ENCODE measurements around the gene CACTIN. TPM values are rescaled to one million over a fixed set of nuclear protein-coding genes. Genes with fewer than 3 reads are reported as not detected.

CACTIN gene
- total RNA-seq, 1 experiment from 2014 or later, result 33.2 TPM

DNA sequence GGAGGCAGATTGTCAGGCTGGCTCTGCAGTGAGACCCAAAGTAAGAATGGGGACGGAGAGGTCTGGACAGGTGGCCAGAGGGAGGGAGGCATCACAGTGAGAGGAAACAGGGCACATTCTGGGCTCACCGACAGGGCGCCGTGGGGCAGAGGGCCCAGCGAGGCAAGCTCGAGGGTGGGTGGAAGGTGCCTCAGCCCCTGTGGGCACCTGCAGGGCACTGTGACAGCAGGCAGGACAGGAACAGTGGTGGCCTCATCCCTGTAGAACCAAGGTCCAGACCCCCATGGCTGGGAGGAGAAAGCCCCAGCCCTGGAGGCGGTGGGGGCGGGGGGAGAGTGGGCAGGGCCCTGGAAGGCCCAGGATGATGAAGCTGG is 46.0 kb upstream of the CACTIN start:
- no peaks in the 10 kb centered on the region for H3K9me2 ChIP-seq (ENCODE audit: insufficient read depth)
- TF ChIP-seq SIN3A (IDR thresholded peaks at IDR 0.05; ENCODE audit: low read depth) (no peak), EZH2 (IDR thresholded peaks at IDR 0.05) (no peak), SRF (IDR thresholded peaks at IDR 0.05; ENCODE audit: low read depth) (no peak), TCF7L2 (IDR thresholded peaks at IDR 0.05; ENCODE audit: borderline replicate concordance, extremely low read depth, insufficient read depth, insufficient read length) (no peak), SP1 (IDR thresholded peaks at IDR 0.05; ENCODE audit: low read depth) (no peak), POLR2AphosphoS5 (IDR thresholded peaks at IDR 0.05; ENCODE audit: low read depth, low read length) (no peak), CEBPB (IDR thresholded peaks at IDR 0.05; ENCODE audit: low read depth) (no peak), YY1 (IDR thresholded peaks at IDR 0.05; ENCODE audit: extremely low read depth, insufficient replicate concordance, low read depth, low read length) (no peak), ZNF274 (IDR thresholded peaks at IDR 0.05; ENCODE audit: low read depth, low read length) (no peak), CBX3 (IDR thresholded peaks at IDR 0.05; ENCODE audit: low read depth) (no peak)
- TF ChIP-seq, protein P1, sequence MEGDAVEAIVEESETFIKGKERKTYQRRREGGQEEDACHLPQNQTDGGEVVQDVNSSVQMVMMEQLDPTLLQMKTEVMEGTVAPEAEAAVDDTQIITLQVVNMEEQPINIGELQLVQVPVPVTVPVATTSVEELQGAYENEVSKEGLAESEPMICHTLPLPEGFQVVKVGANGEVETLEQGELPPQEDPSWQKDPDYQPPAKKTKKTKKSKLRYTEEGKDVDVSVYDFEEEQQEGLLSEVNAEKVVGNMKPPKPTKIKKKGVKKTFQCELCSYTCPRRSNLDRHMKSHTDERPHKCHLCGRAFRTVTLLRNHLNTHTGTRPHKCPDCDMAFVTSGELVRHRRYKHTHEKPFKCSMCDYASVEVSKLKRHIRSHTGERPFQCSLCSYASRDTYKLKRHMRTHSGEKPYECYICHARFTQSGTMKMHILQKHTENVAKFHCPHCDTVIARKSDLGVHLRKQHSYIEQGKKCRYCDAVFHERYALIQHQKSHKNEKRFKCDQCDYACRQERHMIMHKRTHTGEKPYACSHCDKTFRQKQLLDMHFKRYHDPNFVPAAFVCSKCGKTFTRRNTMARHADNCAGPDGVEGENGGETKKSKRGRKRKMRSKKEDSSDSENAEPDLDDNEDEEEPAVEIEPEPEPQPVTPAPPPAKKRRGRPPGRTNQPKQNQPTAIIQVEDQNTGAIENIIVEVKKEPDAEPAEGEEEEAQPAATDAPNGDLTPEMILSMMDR (IDR thresholded peaks at IDR 0.05 in 2 of 3, conservative IDR thresholded peaks at IDR 0.05 in 1 of 3; ENCODE audit: borderline replicate concordance in 1 of 3, insufficient read depth in 1 of 3, low read depth in 2 of 3, low read length in 2 of 3), result no peak
- intact Hi-C loops (cut with micrococcal nuclease), result no loop called here
- no peak overlapping the region for H3K27ac ChIP-seq (ENCODE audit: low read depth, low read length)
- H3K4me2 ChIP-seq (ENCODE audit: low read length), result no peak overlapping the region
- H3K36me3 ChIP-seq (ENCODE audit: control insufficient read depth in 1 of 2, insufficient read depth in 2 of 2, low read length in 2 of 2), result no peaks in the 10 kb centered on the region
- no peaks in the 10 kb centered on the region for H4K20me1 ChIP-seq (ENCODE audit: insufficient read depth)
- DNase-seq (ENCODE audit: low read depth, low spot score), result no peak
- no peak overlapping the region for H2AFZ ChIP-seq (ENCODE audit: low read depth, low read length, poor library complexity, severe bottlenecking)
- ChIA-PET POLR2A (no interaction called here), RAD21 (ENCODE audit: low non-redundant PET in 1 of 2, low total read pairs in 2 of 2, uncharacterized antibody in 2 of 2, unreplicated experiment in 2 of 2) (no interaction called here), CTCF (no interaction called here)
- no peak for ATAC-seq
- BruUV-seq (replicated peaks), result no TSS peak
- H3K9ac ChIP-seq (ENCODE audit: low read length), result no peak overlapping the region
- no peaks in the 10 kb centered on the region for H3K27me3 ChIP-seq (ENCODE audit: insufficient read depth, low read length)
- no peaks in the 10 kb centered on the region for H3K4me1 ChIP-seq (ENCODE audit: control insufficient read depth in 1 of 2, insufficient read depth in 2 of 2, low read length in 2 of 2)
- H3K4me3 ChIP-seq (replicated peaks in 1 of 2; ENCODE audit: low read depth in 1 of 2, low read length in 2 of 2), result no peak overlapping the region
- no peaks in the 10 kb centered on the region; the same call in 1 of the 2 replicates for H3K79me2 ChIP-seq (ENCODE audit: insufficient read depth, low read length)
- no peaks in the 10 kb centered on the region for H3K9me3 ChIP-seq (ENCODE audit: control insufficient read depth in 1 of 2, insufficient read depth in 1 of 2, low read depth in 1 of 2, low read length in 2 of 2)
